Measurements from ENCODE around the gene CCNI2.

GRCh38 chr5:132733499-132734148, 13.6 kb upstream of the CCNI2 start:
- TF ChIP-seq, protein P1, sequence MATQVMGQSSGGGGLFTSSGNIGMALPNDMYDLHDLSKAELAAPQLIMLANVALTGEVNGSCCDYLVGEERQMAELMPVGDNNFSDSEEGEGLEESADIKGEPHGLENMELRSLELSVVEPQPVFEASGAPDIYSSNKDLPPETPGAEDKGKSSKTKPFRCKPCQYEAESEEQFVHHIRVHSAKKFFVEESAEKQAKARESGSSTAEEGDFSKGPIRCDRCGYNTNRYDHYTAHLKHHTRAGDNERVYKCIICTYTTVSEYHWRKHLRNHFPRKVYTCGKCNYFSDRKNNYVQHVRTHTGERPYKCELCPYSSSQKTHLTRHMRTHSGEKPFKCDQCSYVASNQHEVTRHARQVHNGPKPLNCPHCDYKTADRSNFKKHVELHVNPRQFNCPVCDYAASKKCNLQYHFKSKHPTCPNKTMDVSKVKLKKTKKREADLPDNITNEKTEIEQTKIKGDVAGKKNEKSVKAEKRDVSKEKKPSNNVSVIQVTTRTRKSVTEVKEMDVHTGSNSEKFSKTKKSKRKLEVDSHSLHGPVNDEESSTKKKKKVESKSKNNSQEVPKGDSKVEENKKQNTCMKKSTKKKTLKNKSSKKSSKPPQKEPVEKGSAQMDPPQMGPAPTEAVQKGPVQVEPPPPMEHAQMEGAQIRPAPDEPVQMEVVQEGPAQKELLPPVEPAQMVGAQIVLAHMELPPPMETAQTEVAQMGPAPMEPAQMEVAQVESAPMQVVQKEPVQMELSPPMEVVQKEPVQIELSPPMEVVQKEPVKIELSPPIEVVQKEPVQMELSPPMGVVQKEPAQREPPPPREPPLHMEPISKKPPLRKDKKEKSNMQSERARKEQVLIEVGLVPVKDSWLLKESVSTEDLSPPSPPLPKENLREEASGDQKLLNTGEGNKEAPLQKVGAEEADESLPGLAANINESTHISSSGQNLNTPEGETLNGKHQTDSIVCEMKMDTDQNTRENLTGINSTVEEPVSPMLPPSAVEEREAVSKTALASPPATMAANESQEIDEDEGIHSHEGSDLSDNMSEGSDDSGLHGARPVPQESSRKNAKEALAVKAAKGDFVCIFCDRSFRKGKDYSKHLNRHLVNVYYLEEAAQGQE (IDR thresholded peaks at IDR 0.05; ENCODE audit: insufficient read depth in 1 of 2, low read depth in 2 of 2, low read length in 2 of 2) = no peak
- TF ChIP-seq POLR2AphosphoS5 (IDR thresholded peaks at IDR 0.05; ENCODE audit: low read depth, low read length) = no peak
